Measurements from ENCODE around the gene CCDC51.

- TF ChIP-seq, protein P1, sequence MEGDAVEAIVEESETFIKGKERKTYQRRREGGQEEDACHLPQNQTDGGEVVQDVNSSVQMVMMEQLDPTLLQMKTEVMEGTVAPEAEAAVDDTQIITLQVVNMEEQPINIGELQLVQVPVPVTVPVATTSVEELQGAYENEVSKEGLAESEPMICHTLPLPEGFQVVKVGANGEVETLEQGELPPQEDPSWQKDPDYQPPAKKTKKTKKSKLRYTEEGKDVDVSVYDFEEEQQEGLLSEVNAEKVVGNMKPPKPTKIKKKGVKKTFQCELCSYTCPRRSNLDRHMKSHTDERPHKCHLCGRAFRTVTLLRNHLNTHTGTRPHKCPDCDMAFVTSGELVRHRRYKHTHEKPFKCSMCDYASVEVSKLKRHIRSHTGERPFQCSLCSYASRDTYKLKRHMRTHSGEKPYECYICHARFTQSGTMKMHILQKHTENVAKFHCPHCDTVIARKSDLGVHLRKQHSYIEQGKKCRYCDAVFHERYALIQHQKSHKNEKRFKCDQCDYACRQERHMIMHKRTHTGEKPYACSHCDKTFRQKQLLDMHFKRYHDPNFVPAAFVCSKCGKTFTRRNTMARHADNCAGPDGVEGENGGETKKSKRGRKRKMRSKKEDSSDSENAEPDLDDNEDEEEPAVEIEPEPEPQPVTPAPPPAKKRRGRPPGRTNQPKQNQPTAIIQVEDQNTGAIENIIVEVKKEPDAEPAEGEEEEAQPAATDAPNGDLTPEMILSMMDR (IDR thresholded peaks at IDR 0.05 in 8 of 11, conservative IDR thresholded peaks at IDR 0.05 in 3 of 11) = no peak
- TF ChIP-seq POLR2A (IDR thresholded peaks at IDR 0.05) = no peak
Measured at GRCh38 chr3:48467110-48467454, 27.2 kb upstream of the CCDC51 start.
